Esophagus muscularis mucosa (tissue), 4 donors: Measurements from ENCODE around the gene CYP1A2. TPM values are rescaled to one million over a fixed set of nuclear protein-coding genes. Genes with fewer than 3 reads are reported as not detected.

Experiments
- DNase-seq: peaks from one replicate; pipeline ENCODE4 v3.0.0-alpha.2; 2017; ENCODE audit errors: extremely low spot score
- H3K27ac ChIP-seq, 4 donors: fragments of 200-600 bp; sonication (generic); replicated peaks in 1 of 4; 1 replicate in 3 of 4; 2 replicates in 1 of 4; pipeline ENCODE4 v1.5.1; 2016 to 2019; ENCODE audit warnings: mild to moderate bottlenecking in 1 of 4
- H3K27me3 ChIP-seq, 4 donors: fragments of 200-600 bp; sonication (generic); one replicate each; pipeline versions ENCODE4 v1.5.1 to v1.6.0; 2016 to 2019
- H3K36me3 ChIP-seq, 4 donors: fragments of 200-600 bp; sonication (generic); one replicate each; pipeline ENCODE4 v1.5.1; 2016 to 2019
- H3K4me1 ChIP-seq, 4 donors: fragments of 200-600 bp; sonication (generic); one replicate each; pipeline ENCODE4 v1.5.1; 2016 to 2019
- H3K4me3 ChIP-seq, 4 donors: fragments of 200-600 bp; sonication (generic); 1 replicate in 2 of 4; 2 replicates in 2 of 4; pipeline ENCODE4 v1.5.1; 2016 to 2019; ENCODE audit warnings: mild to moderate bottlenecking in 4 of 4, moderate library complexity in 1 of 4
- H3K9me3 ChIP-seq, 4 donors: fragments of 200-600 bp; sonication (generic); 1 replicate in 3 of 4; 2 replicates in 1 of 4; pipeline ENCODE4 v1.5.1; 2016 to 2019
- CTCF ChIP-seq, 3 experiments: fragments of 200-600 bp in 2 of 3; fragments of 450-650 bp in 1 of 3; sonication (generic) in 2 of 3; IDR thresholded peaks; one replicate each; pipeline ENCODE4 v1.5.1; 2017 to 2019; ENCODE audit warnings: antibody characterized with exemption in 3 of 3, mild to moderate bottlenecking in 2 of 3, moderate library complexity in 1 of 3
- EP300 ChIP-seq: sonication (generic); formaldehyde crosslinking; IDR thresholded peaks from one replicate; pipeline ENCODE4 v1.6.1; 2017; ENCODE audit warnings: antibody characterized with exemption
- POLR2A ChIP-seq: fragments of 450-650 bp; IDR thresholded peaks from one replicate; pipeline ENCODE4 v1.6.1; 2017; ENCODE audit warnings: antibody characterized with exemption, moderate library complexity, mild to moderate bottlenecking, low read depth
- POLR2AphosphoS5 ChIP-seq, 2 donors: sonication (generic); formaldehyde crosslinking; IDR thresholded peaks; one replicate each; pipeline ENCODE4 v1.6.1; 2017; ENCODE audit warnings: antibody characterized with exemption in 2 of 2
- WGBS: methylation state at CpG from one replicate; pipeline ENCODE4 v1.1.5; 2018; 5-methylcytosine and 5-hydroxymethylcytosine counted together
- intact Hi-C: fragments of 100-400 bp; cut with DNase I; formaldehyde crosslinking; loops from one replicate; pipeline ENCODE4 v1.15.1; 2023
- total RNA-seq, 4 donors: library from RNA; depleted of rRNA; stranded (reverse); fragments of >200 nt; gene quantifications; one replicate each; pipeline versions ENCODE4 v1.1.0 to v1.2.1, GENCODE V29; 2016

The CYP1A2 gene
- total RNA-seq, 4 donors from 2014 or later = not detected

- Histone ChIP-seq H3K36me3 (no peaks in the 10 kb centered on the region), H3K27me3 (no peaks in the 10 kb centered on the region), H3K4me1 (no peaks in the 10 kb centered on the region), H3K27ac (no peak overlapping the region), H3K9me3 (no peaks in the 10 kb centered on the region), H3K4me3 (no peak overlapping the region)
- intact Hi-C loops = no loop called here
- no peak for DNase-seq
- WGBS = 58% methylated on average over 5 of the region's 5 CpGs
- TF ChIP-seq POLR2AphosphoS5 (IDR thresholded peaks at IDR 0.05) (no peak), CTCF (IDR thresholded peaks at IDR 0.05) (no peak), POLR2A (no peak), EP300 (no peak)
Measured at GRCh38 chr15:74752531-74752930, 3.9 kb downstream of the CYP1A2 start.

GRCh38 chr15:74754593-74755215 is 6.1 kb downstream of the CYP1A2 start:
- no peaks in the 10 kb centered on the region for H3K36me3 ChIP-seq
- TF ChIP-seq CTCF (IDR thresholded peaks at IDR 0.05) = no peak
- no peak for TF ChIP-seq POLR2AphosphoS5 (IDR thresholded peaks at IDR 0.05)
- TF ChIP-seq EP300 = no peak
- no peak for TF ChIP-seq POLR2A
- 89% methylated on average over 20 of the region's 20 CpGs for WGBS
- no peaks in the 10 kb centered on the region for H3K9me3 ChIP-seq
- no peak overlapping the region for H3K4me3 ChIP-seq
- DNase-seq = no peak
- H3K27me3 ChIP-seq = peaks cover 0 to 1% (median 0%) of the 10 kb centered on the region in 4 donors
- intact Hi-C loops = no loop called here
- no peaks in the 10 kb centered on the region for H3K4me1 ChIP-seq
- no peak overlapping the region for H3K27ac ChIP-seq

GRCh38 chr15:74758736-74759135 is 10.1 kb downstream of the CYP1A2 start:
- TF ChIP-seq POLR2A = no peak
- TF ChIP-seq CTCF (IDR thresholded peaks at IDR 0.05) = no peak
- no peak for TF ChIP-seq EP300
- TF ChIP-seq POLR2AphosphoS5 (IDR thresholded peaks at IDR 0.05) = no peak
- intact Hi-C loops = no loop called here
- Histone ChIP-seq H3K9me3 (no peaks in the 10 kb centered on the region), H3K36me3 (no peaks in the 10 kb centered on the region), H3K4me1 (peaks cover 0 to 7% (median 0%) of the 10 kb centered on the region in 4 donors), H3K4me3 (no peak overlapping the region), H3K27me3 (peaks cover 0 to 32% (median 0%) of the 10 kb centered on the region in 4 donors), H3K27ac (no peak overlapping the region)
- 94% methylated on average over 5 of the region's 8 CpGs for whole genome bisulfite sequencing
- no peak for DNase-seq

GRCh38 chr15:74762791-74763150 is 14.1 kb downstream of the CYP1A2 start:
- no peak overlapping the region for H3K27ac ChIP-seq

More at GRCh38 chr15:74762791-74763150, 14.1 kb downstream of the CYP1A2 start:
- whole genome bisulfite sequencing = 49% methylated on average over 6 of the region's 6 CpGs
- Histone ChIP-seq H3K36me3 (no peaks in the 10 kb centered on the region), H3K4me3 (no peak overlapping the region), H3K4me1 (peaks cover 0 to 7% (median 0%) of the 10 kb centered on the region in 4 donors), H3K9me3 (no peaks in the 10 kb centered on the region), H3K27me3 (peaks cover 0 to 52% (median 0%) of the 10 kb centered on the region in 4 donors)
- no peak for TF ChIP-seq POLR2A
- no peak for TF ChIP-seq POLR2AphosphoS5 (IDR thresholded peaks at IDR 0.05)
- no peak for TF ChIP-seq EP300
- no peak for TF ChIP-seq CTCF (IDR thresholded peaks at IDR 0.05)
- intact Hi-C loops = no loop called here
- DNase-seq = no peak
